ENCODE measurements around the gene RBMS3. TPM values are rescaled to one million over a fixed set of nuclear protein-coding genes. Genes with fewer than 3 reads are reported as not detected.
A peak's percentile ranks its signal among the peaks of the same experiment; 100 is the strongest.

The RBMS3 gene
- total and polyA plus RNA-seq, 4 donors = 26.8 to 203 (median 94.8) TPM

DNA sequence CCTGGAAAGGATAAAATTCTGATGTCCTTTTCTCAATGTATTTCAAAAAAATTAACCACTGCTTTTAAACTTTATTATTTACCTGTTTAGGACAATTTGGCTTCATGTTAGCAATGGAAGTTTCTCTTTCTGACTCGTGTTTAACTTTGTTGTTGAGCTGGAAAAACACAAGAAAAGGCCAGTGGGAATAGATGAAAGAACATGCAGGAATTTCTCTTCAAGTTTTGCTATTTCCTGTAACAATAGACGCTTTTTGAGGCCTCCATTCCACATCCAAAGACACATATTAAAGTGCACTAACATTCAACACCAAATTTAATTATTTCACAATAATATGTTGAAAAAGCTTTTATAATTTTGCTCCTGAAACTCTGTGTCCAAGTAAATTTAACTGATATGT lies 9.7 kb downstream of the RBMS3 start:
- intact Hi-C loops (cut with DNase I) = no loop called here
- no peaks in the 10 kb centered on the region for H3K27me3 ChIP-seq (ENCODE audit: control insufficient read depth in 1 of 2, insufficient read depth in 2 of 2, low read length in 1 of 2)
- H3K9me3 ChIP-seq (ENCODE audit: control insufficient read depth, low read length) = no peaks in the 10 kb centered on the region
- DNase-seq (no peak), ATAC-seq (ENCODE audit: low FRiP score) (no peak)
- 1 to 5% methylated on average over 2 of the region's 2 CpGs for WGBS, 2 donors
- H3K4me3 ChIP-seq (ENCODE audit: low read length in 2 of 2) = no peak overlapping the region
- no peak overlapping the region for H3K27ac ChIP-seq (ENCODE audit: low read depth in 1 of 2, low read length in 2 of 2)
- no peaks in the 10 kb centered on the region for H3K36me3 ChIP-seq (ENCODE audit: control insufficient read depth in 1 of 2, insufficient read depth in 2 of 2, low read length in 1 of 2)
- peaks cover 3 to 9% of the 10 kb centered on the region in 2 donors for H3K4me1 ChIP-seq (ENCODE audit: control insufficient read depth in 1 of 2, insufficient read depth in 2 of 2, low read length in 2 of 2)

DNA sequence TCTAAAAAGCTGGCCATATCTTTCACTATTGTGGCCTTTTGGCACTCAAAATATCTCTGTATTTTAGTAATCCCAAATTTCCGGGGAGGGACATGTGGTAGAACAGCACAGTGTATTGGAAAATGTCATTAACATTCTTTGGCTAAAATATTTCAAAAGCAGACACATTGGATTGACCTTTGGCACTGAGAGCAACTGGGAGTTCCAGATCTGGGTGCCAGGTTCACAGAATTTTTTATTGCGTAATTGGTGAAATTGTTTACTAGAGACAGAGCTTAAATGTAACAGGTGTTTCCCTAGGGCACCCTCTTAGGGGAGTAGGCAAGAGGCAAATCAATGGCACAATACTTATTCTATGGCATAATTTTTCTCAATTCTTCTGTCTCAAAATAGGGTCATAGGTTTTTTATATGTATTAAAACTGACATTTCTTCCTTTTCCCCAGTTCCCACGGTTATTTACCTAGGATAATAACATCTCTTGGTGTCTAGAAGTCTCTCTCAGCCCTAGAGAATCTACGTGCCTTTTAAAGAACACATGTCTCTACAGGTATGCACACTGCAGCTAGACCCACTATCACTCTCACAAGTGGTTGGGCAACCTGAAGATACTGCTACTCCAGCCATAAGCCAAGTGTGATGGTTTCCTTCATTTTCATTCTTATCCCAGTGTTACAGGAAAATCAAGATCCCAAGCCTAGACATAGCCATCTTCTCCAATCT lies 10.6 kb downstream of the RBMS3 start:
- Histone ChIP-seq H3K27me3 (ENCODE audit: control insufficient read depth in 1 of 2, insufficient read depth in 2 of 2, low read length in 1 of 2) (no peaks in the 10 kb centered on the region), H3K27ac (ENCODE audit: low read depth in 1 of 2, low read length in 2 of 2) (no peak overlapping the region), H3K4me3 (ENCODE audit: low read length in 2 of 2) (no peak overlapping the region), H3K9me3 (ENCODE audit: control insufficient read depth, low read length) (no peaks in the 10 kb centered on the region), H3K4me1 (ENCODE audit: control insufficient read depth in 1 of 2, insufficient read depth in 2 of 2, low read length in 2 of 2) (peaks cover 3 to 9% of the 10 kb centered on the region in 2 donors), H3K36me3 (ENCODE audit: control insufficient read depth in 1 of 2, insufficient read depth in 2 of 2, low read length in 1 of 2) (no peaks in the 10 kb centered on the region)
- intact Hi-C loops (cut with DNase I) = no loop called here
- DNase-seq (no peak), ATAC-seq (ENCODE audit: low FRiP score) (peak; percentile 33)
- 53 to 59% methylated on average over 4 of the region's 4 CpGs for WGBS, 2 donors

DNA sequence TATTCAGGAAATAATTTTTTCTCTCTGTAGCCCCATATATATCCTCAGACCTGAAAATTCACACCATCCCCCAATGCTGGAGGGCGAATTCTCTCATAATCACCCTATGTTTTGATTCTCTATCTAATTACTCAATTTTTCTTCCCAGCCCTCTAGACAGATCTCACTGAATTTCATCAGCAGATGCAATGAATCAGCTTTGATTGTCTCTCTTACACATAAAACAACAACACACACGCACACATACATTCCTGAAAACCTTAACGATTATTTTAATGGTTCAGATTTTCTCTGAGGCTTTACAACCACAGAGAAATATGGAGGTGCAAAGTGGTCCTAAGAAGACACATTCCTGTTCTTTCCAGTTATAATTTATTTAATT lies 11.1 kb downstream of the RBMS3 start:
- no peak for ATAC-seq (ENCODE audit: low FRiP score)
- H3K27ac ChIP-seq (ENCODE audit: low read depth in 1 of 2, low read length in 2 of 2) = no peak overlapping the region

DNA sequence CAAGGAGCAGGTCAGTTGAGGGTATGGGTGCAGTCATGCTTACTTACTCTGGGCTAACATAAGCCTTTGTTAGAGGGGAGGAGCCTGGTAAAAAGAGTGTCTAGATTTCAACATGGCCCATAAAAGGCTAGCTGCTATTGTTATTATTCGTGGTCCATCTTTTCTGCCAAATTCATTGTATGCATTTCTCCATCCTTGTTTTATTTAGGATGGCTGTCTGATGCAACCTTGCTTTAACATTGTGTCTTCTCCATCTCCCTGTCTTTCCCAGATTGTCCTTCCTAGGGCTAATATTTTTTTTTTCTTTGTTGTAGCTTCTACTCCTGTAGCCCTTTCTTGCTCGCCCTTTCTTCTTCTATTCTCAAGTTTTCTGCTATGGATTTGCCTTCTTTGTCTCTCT lies 12.6 kb downstream of the RBMS3 start:
- no peak for DNase-seq
- 46 to 62% methylated on average over 2 of the region's 2 CpGs for WGBS, 2 donors
- ATAC-seq (ENCODE audit: low FRiP score) = no peak
- Histone ChIP-seq H3K4me3 (ENCODE audit: low read length in 2 of 2) (no peak overlapping the region), H3K9me3 (ENCODE audit: control insufficient read depth, low read length) (no peaks in the 10 kb centered on the region), H3K36me3 (ENCODE audit: control insufficient read depth in 1 of 2, insufficient read depth in 2 of 2, low read length in 1 of 2) (no peaks in the 10 kb centered on the region), H3K27me3 (ENCODE audit: control insufficient read depth in 1 of 2, insufficient read depth in 2 of 2, low read length in 1 of 2) (no peaks in the 10 kb centered on the region), H3K4me1 (ENCODE audit: control insufficient read depth in 1 of 2, insufficient read depth in 2 of 2, low read length in 2 of 2) (peaks cover 3 to 9% of the 10 kb centered on the region in 2 donors), H3K27ac (ENCODE audit: low read depth in 1 of 2, low read length in 2 of 2) (no peak overlapping the region)
- intact Hi-C loops (cut with DNase I) = no loop called here

More for the DNA sequence above, 11.1 kb downstream of the RBMS3 start:
- no peak for DNase-seq
- H3K36me3 ChIP-seq (ENCODE audit: control insufficient read depth in 1 of 2, insufficient read depth in 2 of 2, low read length in 1 of 2) = no peaks in the 10 kb centered on the region
- H3K4me1 ChIP-seq (ENCODE audit: control insufficient read depth in 1 of 2, insufficient read depth in 2 of 2, low read length in 2 of 2) = peaks cover 3 to 9% of the 10 kb centered on the region in 2 donors
- H3K27me3 ChIP-seq (ENCODE audit: control insufficient read depth in 1 of 2, insufficient read depth in 2 of 2, low read length in 1 of 2) = no peaks in the 10 kb centered on the region
- no peaks in the 10 kb centered on the region for H3K9me3 ChIP-seq (ENCODE audit: control insufficient read depth, low read length)
- 83 to 90% methylated on average over 3 of the region's 3 CpGs for WGBS, 2 donors
- intact Hi-C loops (cut with DNase I) = no loop called here
- H3K4me3 ChIP-seq (ENCODE audit: low read length in 2 of 2) = no peak overlapping the region

DNA sequence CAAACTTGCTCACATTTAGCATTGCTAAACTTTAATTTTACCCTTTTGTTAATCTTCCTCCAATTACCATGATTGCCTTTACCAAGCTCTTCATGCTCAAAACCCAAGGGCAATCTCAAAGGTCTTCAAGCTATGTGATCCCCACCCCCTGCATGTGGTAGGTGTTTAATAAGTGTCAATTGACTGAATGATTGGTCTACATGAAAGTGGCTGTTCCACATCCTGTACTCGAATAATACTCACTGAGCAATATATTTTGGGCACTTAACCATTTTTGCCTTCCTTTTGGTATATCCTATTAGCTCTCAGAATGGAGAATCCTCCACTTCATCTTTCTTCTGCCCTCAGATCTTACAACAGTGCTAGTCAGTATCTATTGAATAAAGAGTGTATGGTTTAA lies 17.1 kb downstream of the RBMS3 start:
- ATAC-seq (ENCODE audit: low FRiP score) (no peak), DNase-seq (no peak)
- no peak overlapping the region for H3K27ac ChIP-seq (ENCODE audit: low read depth in 1 of 2, low read length in 2 of 2)
- H3K36me3 ChIP-seq (ENCODE audit: control insufficient read depth in 1 of 2, insufficient read depth in 2 of 2, low read length in 1 of 2) = no peaks in the 10 kb centered on the region
- H3K9me3 ChIP-seq (ENCODE audit: control insufficient read depth, low read length) = no peaks in the 10 kb centered on the region
- H3K4me3 ChIP-seq (ENCODE audit: low read length in 2 of 2) = no peak overlapping the region
- 85 to 93% methylated on average over 1 of the region's 1 CpG for WGBS, 2 donors
- no peaks in the 10 kb centered on the region for H3K27me3 ChIP-seq (ENCODE audit: control insufficient read depth in 1 of 2, insufficient read depth in 2 of 2, low read length in 1 of 2)
- H3K4me1 ChIP-seq (ENCODE audit: control insufficient read depth in 1 of 2, insufficient read depth in 2 of 2, low read length in 2 of 2) = peaks cover 1 to 9% of the 10 kb centered on the region in 2 donors
- intact Hi-C loops (cut with DNase I) = no loop called here

DNA sequence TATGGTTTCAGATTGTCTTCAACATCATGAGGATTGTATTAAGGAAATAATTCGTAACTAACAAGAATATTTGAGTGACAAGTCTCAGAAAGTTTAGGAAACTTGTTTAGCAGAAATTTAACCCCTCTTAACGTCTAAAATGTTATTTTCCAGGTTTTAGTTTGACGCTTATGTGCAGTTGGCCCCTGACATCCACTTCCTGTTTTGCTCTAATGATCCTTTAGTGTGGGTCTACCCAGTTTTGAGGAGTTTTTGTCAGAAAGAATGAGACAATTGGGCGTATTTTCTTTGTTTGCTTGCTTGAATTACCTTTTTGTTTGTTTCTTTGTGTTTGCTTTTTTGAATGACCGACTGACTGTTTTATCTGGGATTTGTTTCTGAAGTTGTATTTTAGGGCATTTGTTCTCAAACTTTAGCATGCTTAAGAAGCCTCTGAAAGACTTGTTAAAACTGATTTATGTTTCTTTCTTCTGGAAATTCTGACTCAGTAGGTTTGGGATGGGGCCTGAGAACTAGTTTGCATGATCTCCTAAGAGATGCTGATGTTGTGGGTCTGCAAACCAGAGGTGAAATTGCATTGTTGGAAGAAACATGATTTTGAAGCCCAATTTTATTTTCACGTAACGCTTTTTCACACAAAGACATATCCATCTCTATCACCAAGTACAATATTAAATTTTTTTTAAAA lies 20.6 kb downstream of the RBMS3 start:
- H3K27ac ChIP-seq (ENCODE audit: low read depth in 1 of 2, low read length in 2 of 2) = no peak overlapping the region
- H3K27me3 ChIP-seq (ENCODE audit: control insufficient read depth in 1 of 2, insufficient read depth in 2 of 2, low read length in 1 of 2) = no peaks in the 10 kb centered on the region
- ATAC-seq (ENCODE audit: low FRiP score) (no peak), DNase-seq (no peak)
- intact Hi-C loops (cut with DNase I) = no loop called here
- 60 to 62% methylated on average over 7 of the region's 7 CpGs for WGBS, 2 donors
- H3K9me3 ChIP-seq (ENCODE audit: control insufficient read depth, low read length) = no peaks in the 10 kb centered on the region
- no peak overlapping the region for H3K4me3 ChIP-seq (ENCODE audit: low read length in 2 of 2)
- H3K4me1 ChIP-seq (ENCODE audit: control insufficient read depth in 1 of 2, insufficient read depth in 2 of 2, low read length in 2 of 2) = peaks cover 0 to 8% of the 10 kb centered on the region in 2 donors
- no peaks in the 10 kb centered on the region for H3K36me3 ChIP-seq (ENCODE audit: control insufficient read depth in 1 of 2, insufficient read depth in 2 of 2, low read length in 1 of 2)

DNA sequence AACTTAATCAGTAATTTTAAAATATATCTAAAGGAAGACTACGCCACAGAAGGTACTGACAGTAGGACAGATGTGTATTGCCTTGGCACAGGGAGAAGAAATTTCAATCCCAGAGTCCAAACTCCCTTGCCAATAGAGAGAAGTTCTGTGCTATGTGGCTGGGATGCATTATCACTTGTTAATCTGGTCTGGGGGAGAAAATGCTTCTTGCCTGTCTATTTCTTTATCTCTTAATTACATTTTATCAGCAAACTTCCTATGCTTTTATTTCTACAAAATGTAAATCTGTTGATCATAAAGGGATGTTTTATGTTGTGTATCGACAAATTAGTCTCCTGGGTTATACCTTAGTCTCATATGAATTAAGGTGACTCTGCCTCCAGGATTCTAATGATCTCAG lies 21.7 kb downstream of the RBMS3 start:
- DNase-seq (no peak), ATAC-seq (ENCODE audit: low FRiP score) (no peak)
- H3K4me3 ChIP-seq (ENCODE audit: low read length in 2 of 2) = no peak overlapping the region
- no peaks in the 10 kb centered on the region for H3K9me3 ChIP-seq (ENCODE audit: control insufficient read depth, low read length)
- no peak overlapping the region for H3K27ac ChIP-seq (ENCODE audit: low read depth in 1 of 2, low read length in 2 of 2)
- intact Hi-C loops (cut with DNase I) = no loop called here
- H3K27me3 ChIP-seq (ENCODE audit: control insufficient read depth in 1 of 2, insufficient read depth in 2 of 2, low read length in 1 of 2) = no peaks in the 10 kb centered on the region
- WGBS, 2 donors = 97 to 98% methylated on average over 2 of the region's 2 CpGs
- H3K4me1 ChIP-seq (ENCODE audit: control insufficient read depth in 1 of 2, insufficient read depth in 2 of 2, low read length in 2 of 2) = peaks cover 1 to 8% of the 10 kb centered on the region in 2 donors
- no peaks in the 10 kb centered on the region for H3K36me3 ChIP-seq (ENCODE audit: control insufficient read depth in 1 of 2, insufficient read depth in 2 of 2, low read length in 1 of 2)

DNA sequence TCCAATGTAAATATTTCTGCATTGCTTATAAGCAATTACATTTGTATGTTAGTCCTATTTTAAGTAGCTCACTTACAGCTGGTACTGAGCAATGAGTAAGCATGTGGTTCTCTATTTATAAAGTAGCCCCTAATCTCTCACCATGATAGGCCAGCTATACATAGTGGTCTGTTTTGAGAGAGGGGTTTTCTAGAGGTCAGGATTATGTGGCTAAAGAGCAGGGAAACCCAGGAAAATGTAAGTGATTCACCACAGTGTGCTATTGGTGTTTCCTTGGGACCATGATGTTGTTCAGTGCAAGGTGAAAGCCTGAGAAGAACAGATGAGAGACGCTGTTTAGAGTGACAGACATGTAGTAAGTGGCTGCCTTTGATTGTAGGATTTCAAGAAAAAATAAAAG lies 26.4 kb downstream of the RBMS3 start:
- Histone ChIP-seq H3K9me3 (ENCODE audit: control insufficient read depth, low read length) (no peaks in the 10 kb centered on the region), H3K36me3 (ENCODE audit: control insufficient read depth in 1 of 2, insufficient read depth in 2 of 2, low read length in 1 of 2) (no peaks in the 10 kb centered on the region), H3K27ac (ENCODE audit: low read depth in 1 of 2, low read length in 2 of 2) (no peak overlapping the region), H3K4me1 (ENCODE audit: control insufficient read depth in 1 of 2, insufficient read depth in 2 of 2, low read length in 2 of 2) (peaks cover 1 to 9% of the 10 kb centered on the region in 2 donors), H3K4me3 (ENCODE audit: low read length in 2 of 2) (no peak overlapping the region), H3K27me3 (ENCODE audit: control insufficient read depth in 1 of 2, insufficient read depth in 2 of 2, low read length in 1 of 2) (no peaks in the 10 kb centered on the region)
- WGBS, 2 donors = 95 to 97% methylated on average over 1 of the region's 1 CpG
- intact Hi-C loops (cut with DNase I) = no loop called here
- DNase-seq = no peak
- ATAC-seq (ENCODE audit: low FRiP score) = no peak

DNA sequence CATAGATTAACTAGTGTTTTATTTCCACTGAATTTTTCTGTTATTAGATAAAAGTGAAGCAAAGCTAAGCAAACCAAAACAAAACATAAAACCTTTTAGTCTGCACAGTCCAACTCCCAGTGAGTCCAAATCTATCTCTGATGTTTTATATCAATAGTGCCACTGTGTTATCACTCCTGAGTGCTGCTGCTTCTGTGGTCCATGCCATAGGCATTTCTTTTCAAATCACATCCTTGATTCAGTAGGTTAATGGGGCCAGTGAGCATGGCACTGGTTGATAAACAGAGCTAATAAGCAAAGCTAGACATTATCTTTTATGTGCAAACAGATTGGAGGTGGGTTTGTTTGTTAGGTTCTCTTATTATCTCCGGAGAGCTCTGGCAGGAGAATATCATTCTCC lies 30.0 kb downstream of the RBMS3 start:
- H3K27ac ChIP-seq (ENCODE audit: low read depth in 1 of 2, low read length in 2 of 2) = no peak overlapping the region

More for the DNA sequence above, 30.0 kb downstream of the RBMS3 start:
- H3K9me3 ChIP-seq (ENCODE audit: control insufficient read depth, low read length) = no peaks in the 10 kb centered on the region
- no peak for ATAC-seq (ENCODE audit: low FRiP score)
- DNase-seq = no peak
- intact Hi-C loops (cut with DNase I) = no loop called here
- peaks cover 11 to 24% of the 10 kb centered on the region in 2 donors for H3K4me1 ChIP-seq (ENCODE audit: control insufficient read depth in 1 of 2, insufficient read depth in 2 of 2, low read length in 2 of 2)
- no peaks in the 10 kb centered on the region for H3K27me3 ChIP-seq (ENCODE audit: control insufficient read depth in 1 of 2, insufficient read depth in 2 of 2, low read length in 1 of 2)
- WGBS, 2 donors = 94 to 97% methylated on average over 1 of the region's 1 CpG
- no peak overlapping the region for H3K4me3 ChIP-seq (ENCODE audit: low read length in 2 of 2)
- no peaks in the 10 kb centered on the region for H3K36me3 ChIP-seq (ENCODE audit: control insufficient read depth in 1 of 2, insufficient read depth in 2 of 2, low read length in 1 of 2)
